Transverse colon (tissue), 4 donors: ENCODE measurements around the gene GTPBP3. TPM values are rescaled to one million over a fixed set of nuclear protein-coding genes. Genes with fewer than 3 reads are reported as not detected.

Experiments used
- DNase-seq: peaks from one replicate; pipeline ENCODE4 v3.0.0-alpha.2; 2019
- H3K27ac ChIP-seq, 4 donors: fragments of 200-600 bp; sonication (generic); 2 replicates each; pipeline ENCODE4 v1.5.1; 2016 to 2018; ENCODE audit warnings: inconsistent platforms in 4 of 4
- H3K27me3 ChIP-seq: fragments of 200-600 bp; sonication (generic); 2 replicates; pipeline ENCODE4 v1.5.1; 2017; ENCODE audit warnings: inconsistent platforms
- H3K36me3 ChIP-seq, 4 donors: fragments of 200-600 bp; sonication (generic); 2 replicates each; pipeline ENCODE4 v1.5.1; 2017 to 2019; ENCODE audit warnings: inconsistent platforms in 4 of 4
- H3K4me1 ChIP-seq, 4 donors: fragments of 200-600 bp; sonication (generic); 2 replicates each; pipeline ENCODE4 v1.5.1; 2017 to 2020; ENCODE audit warnings: inconsistent platforms in 4 of 4
- H3K4me3 ChIP-seq, 4 donors: fragments of 200-600 bp; sonication (generic); 1 replicate in 1 of 4; 2 replicates in 3 of 4; pipeline versions ENCODE4 v1.5.1 to v1.6.1; 2017 to 2019; ENCODE audit warnings: inconsistent platforms in 4 of 4
- H3K9me3 ChIP-seq, 2 donors: fragments of 200-600 bp; sonication (generic); 2 replicates each; pipeline ENCODE4 v1.5.1; 2017 to 2019; ENCODE audit warnings: inconsistent platforms in 2 of 2
- CTCF ChIP-seq, 5 experiments: fragments of 200-600 bp in 3 of 5; fragments of 450-650 bp in 2 of 5; sonication (generic) in 3 of 5; IDR thresholded peaks; 1 replicate in 2 of 5; 2 replicates in 3 of 5; pipeline ENCODE4 v1.5.1; 2016 to 2017; ENCODE audit warnings: antibody characterized with exemption in 5 of 5, inconsistent platforms in 3 of 5, mild to moderate bottlenecking in 2 of 5, moderate library complexity in 1 of 5
- EP300 ChIP-seq: sonication (generic); formaldehyde crosslinking; IDR thresholded peaks from one replicate; pipeline ENCODE4 v1.6.1; 2017; ENCODE audit warnings: antibody characterized with exemption, low read depth
- POLR2A ChIP-seq: fragments of 450-650 bp; IDR thresholded peaks from one replicate; pipeline ENCODE4 v1.6.1; 2016; ENCODE audit warnings: antibody characterized with exemption, mild to moderate bottlenecking, moderate library complexity
- POLR2AphosphoS5 ChIP-seq, 3 donors: sonication (generic); formaldehyde crosslinking; IDR thresholded peaks; one replicate each; pipeline ENCODE4 v1.6.1; 2016; ENCODE audit warnings: antibody characterized with exemption in 3 of 3
- WGBS, 2 donors: methylation state at CpG; one replicate each; pipeline ENCODE4 v1.1.5; 2018; ENCODE audit warnings: low coverage in 1 of 2; 5-methylcytosine and 5-hydroxymethylcytosine counted together
- in situ Hi-C, 4 donors: fragments of 200-750 bp; cut with MboI; loops; one replicate each; pipeline versions ENCODE4 v1.15.0 to v1.15.1; 2017; ENCODE audit warnings: low sequenced_read_pairs in 3 of 4, low pct_ligation_motif_present in 1 of 4, low pct_unique_long_range_greater_than_20kb in 1 of 4
- intact Hi-C: fragments of 100-400 bp; cut with DNase I; formaldehyde crosslinking; loops from one replicate; pipeline ENCODE4 v1.15.1; 2023; ENCODE audit warnings: low total_unique reads
- total RNA-seq, 4 donors: library from RNA; depleted of rRNA; stranded (reverse); fragments of >200 nt; gene quantifications; one replicate each; pipeline ENCODE4 v1.1.0, GENCODE V29; 2016

GTPBP3 gene
- total RNA-seq, 4 donors from 2014 or later, result 24.7 to 206 (median 30.5) TPM

GRCh38 chr19:17390665-17391370 is 53.5 kb downstream of the GTPBP3 start:
- TF ChIP-seq POLR2AphosphoS5 (IDR thresholded peaks at IDR 0.05) (no peak), POLR2A (no peak), EP300 (no peak), CTCF (IDR thresholded peaks at IDR 0.05) (peak; percentile 38 to 76 (median 58))
- DNase-seq, result peak; percentile 93
- H3K27ac ChIP-seq, result peak overlapping the region; percentile 10 to 53 (median 38)
- H3K27me3 ChIP-seq, result peaks cover 36% of the 10 kb centered on the region
- H3K4me1 ChIP-seq, result peaks cover 0 to 22% (median 11%) of the 10 kb centered on the region in 4 donors
- 1 to 2% methylated on average over 13 to 49 of the region's 50 CpGs for WGBS, 2 donors
- no peaks in the 10 kb centered on the region for H3K36me3 ChIP-seq
- in situ Hi-C loops (loop anchor here in 1 of 4 donors (10.0 kb wide), 1 partner anchor 74 kb away; the partner anchor contains the start of gene NXNL1), intact Hi-C loops (no loop called here)
- peak overlapping the region; percentile 11 to 50 (median 30) for H3K4me3 ChIP-seq
- no peaks in the 10 kb centered on the region for H3K9me3 ChIP-seq

GRCh38 chr19:17391371-17392151 is 54.2 kb downstream of the GTPBP3 start:
- peak; percentile 52 for DNase-seq
- H3K4me1 ChIP-seq, result peaks cover 0 to 22% (median 11%) of the 10 kb centered on the region in 4 donors
- H3K4me3 ChIP-seq, result peak overlapping the region in 3 of 4 donors; percentile 11 to 50 (median 38)
- intact Hi-C loops (no loop called here), in situ Hi-C loops (loop anchor here in 1 of 4 donors (10.0 kb wide), 1 partner anchor 73 kb away; the partner anchor contains the start of gene NXNL1)
- TF ChIP-seq EP300 (no peak), CTCF (IDR thresholded peaks at IDR 0.05) (no peak), POLR2A (no peak), POLR2AphosphoS5 (IDR thresholded peaks at IDR 0.05) (no peak)
- H3K27me3 ChIP-seq, result peaks cover 36% of the 10 kb centered on the region
- H3K36me3 ChIP-seq, result no peaks in the 10 kb centered on the region
- H3K9me3 ChIP-seq, result no peaks in the 10 kb centered on the region
- H3K27ac ChIP-seq, result peak overlapping the region in 2 of 4 donors; percentile 4 to 45
- 9 to 20% methylated on average over 2 to 26 of the region's 26 CpGs for WGBS, 2 donors

Other genes starting within 250 kb of the GTPBP3 start
- gene USE1, start 122.2 kb upstream of the GTPBP3 start, total RNA-seq, result 10 to 100 TPM; 18.3 to 30.7 (median 24.5) TPM
- 10 to 100 TPM in 3 of 4 donors, 1 to 10 TPM in 1; 4.8 to 42.6 (median 29.9) TPM for gene OCEL1, start 111.3 kb upstream of the GTPBP3 start, total RNA-seq
- 100 to 1,000 TPM; 156 to 362 (median 206) TPM for gene NR2F6, start 91.6 kb upstream of the GTPBP3 start, total RNA-seq
- gene USHBP1, start 72.8 kb upstream of the GTPBP3 start, total RNA-seq, result 1 to 10 TPM in 1 of 4 donors, under 1 TPM in 2, not detected in 1; 0.79 to 1.2 (median 0.96) TPM
- gene BABAM1, start 70.1 kb upstream of the GTPBP3 start, total RNA-seq, result 100 to 1,000 TPM in 1 of 4 donors, 10 to 100 TPM in 3; 56.2 to 364 (median 80.2) TPM
- under 1 TPM in 2 of 4 donors, not detected in 2; 0.20 to 0.48 TPM for gene ANKLE1, start 55.7 kb upstream of the GTPBP3 start, total RNA-seq
- 10 to 100 TPM in 1 of 4 donors, 1 to 10 TPM in 3; 6.0 to 14.1 (median 9.1) TPM for gene ABHD8, start 34.1 kb upstream of the GTPBP3 start, total RNA-seq
- 100 to 1,000 TPM; 243 to 390 (median 272) TPM for gene MRPL34, start 31.7 kb upstream of the GTPBP3 start, total RNA-seq
- 10 to 100 TPM; 20.6 to 98.1 (median 22.0) TPM for gene DDA1, start 28.0 kb upstream of the GTPBP3 start, total RNA-seq
- gene ANO8, start 2.7 kb upstream of the GTPBP3 start, total RNA-seq, result 10 to 100 TPM in 2 of 4 donors, 1 to 10 TPM in 2; 6.7 to 73.0 (median 10.3) TPM
- 10 to 100 TPM in 3 of 4 donors, 1 to 10 TPM in 1; 3.0 to 37.0 (median 19.2) TPM for gene PLVAP, start 39.8 kb downstream of the GTPBP3 start, total RNA-seq
- gene CCDC194, start 56.6 kb downstream of the GTPBP3 start, total RNA-seq, result not detected
- 10 to 100 TPM in 3 of 4 donors, 1 to 10 TPM in 1; 5.6 to 39.2 (median 19.9) TPM for gene BST2, start 68.1 kb downstream of the GTPBP3 start, total RNA-seq
- 10 to 100 TPM; 22.9 to 84.2 (median 83.1) TPM for gene MVB12A, start 82.5 kb downstream of the GTPBP3 start, total RNA-seq
- under 1 TPM in 1 of 4 donors, not detected in 3; 0.48 TPM for gene TMEM221, start 111.1 kb downstream of the GTPBP3 start, total RNA-seq
- gene NXNL1, start 123.4 kb downstream of the GTPBP3 start, total RNA-seq, result not detected
- gene SLC27A1, start 133.0 kb downstream of the GTPBP3 start, total RNA-seq, result 10 to 100 TPM in 1 of 4 donors, 1 to 10 TPM in 3; 4.0 to 11.1 (median 7.0) TPM
- gene PGLS, start 174.1 kb downstream of the GTPBP3 start, total RNA-seq, result 100 to 1,000 TPM in 3 of 4 donors, 10 to 100 TPM in 1; 90.4 to 146 (median 117) TPM
- 10 to 100 TPM; 38.6 to 78.6 (median 54.7) TPM for gene COLGALT1, start 218.1 kb downstream of the GTPBP3 start, total RNA-seq